ENCODE data around the gene EPB41.

DNA sequence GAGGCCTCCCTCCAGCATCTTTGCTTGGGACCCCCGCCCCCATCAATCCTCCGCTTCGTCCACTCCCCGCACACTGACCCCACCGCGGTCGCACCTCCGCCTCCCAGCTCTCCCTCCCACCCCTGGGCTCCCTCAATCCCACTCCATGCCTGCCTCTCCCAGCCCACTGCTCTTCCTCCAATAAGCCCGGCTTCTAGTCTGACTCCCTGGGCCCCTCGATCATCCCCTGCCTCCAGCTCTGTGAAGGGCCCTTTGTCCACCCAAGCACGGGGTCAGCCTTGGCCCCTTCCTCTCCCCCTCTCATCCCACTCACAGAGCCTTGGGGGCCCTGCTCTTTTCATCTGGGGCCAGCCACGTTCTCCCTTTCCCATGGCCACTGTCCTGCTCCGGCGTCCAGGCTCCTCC, 210.9 kb downstream of the EPB41 start:
- TF ChIP-seq POLR2A (conservative IDR thresholded peaks at IDR 0.05) (no peak), JUN (IDR thresholded peaks at IDR 0.05; ENCODE audit: borderline replicate concordance, low read depth, low read length) (no peak), JUN (CRISPR knock-in tag; IDR thresholded peaks at IDR 0.05; ENCODE audit: borderline replicate concordance) (no peak), SIN3A (IDR thresholded peaks at IDR 0.05; ENCODE audit: borderline replicate concordance in 2 of 2, control insufficient read depth in 1 of 2, low read depth in 2 of 2, low read length in 2 of 2) (no peak)
